ENCODE measurements around the gene PODXL.

The PODXL gene

DNA sequence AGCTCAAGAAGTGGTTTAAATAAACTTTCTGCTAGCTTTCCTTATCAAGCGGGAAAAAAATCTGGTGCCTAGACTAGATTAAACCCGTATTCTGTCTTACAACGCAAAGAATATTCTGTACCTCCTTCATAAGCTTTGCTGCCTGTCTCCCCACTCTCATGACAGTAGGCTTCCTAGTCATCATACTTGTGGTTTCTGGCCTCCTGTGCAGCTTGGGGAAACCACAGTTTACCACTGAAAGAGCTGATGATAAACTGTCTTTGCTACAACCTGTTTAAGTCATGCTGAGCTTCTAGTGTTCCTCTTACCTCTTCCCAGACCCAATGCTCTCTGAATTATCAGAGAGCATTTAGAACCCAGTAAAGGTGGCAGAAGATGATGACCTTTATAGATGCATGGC is 55.0 kb downstream of the PODXL start:
- DNase-seq = peak; percentile 92
- Histone ChIP-seq H2AFZ (ENCODE audit: low read length) (no peak overlapping the region), H3K27ac (ENCODE audit: low read length) (peak overlapping the region; percentile 21; the same call in 1 of the 2 replicates), H3K9me3 (replicated peaks; ENCODE audit: insufficient read depth, low read length) (no peaks in the 10 kb centered on the region), H3K4me1 (ENCODE audit: low read length) (peaks cover 20% of the 10 kb centered on the region), H4K20me1 (ENCODE audit: insufficient read depth, low read length) (no peaks in the 10 kb centered on the region), H3K79me2 (ENCODE audit: low read length) (no peaks in the 10 kb centered on the region), H3K4me3 (ENCODE audit: low read length) (no peak overlapping the region), H3K9ac (ENCODE audit: low read length) (no peak overlapping the region), H3K4me2 (ENCODE audit: low read depth, low read length) (peak overlapping the region; percentile 12), H3K9me2 (replicated peaks; ENCODE audit: insufficient read depth, low read length) (no peaks in the 10 kb centered on the region), H3K36me3 (replicated peaks; ENCODE audit: insufficient read depth, low read length) (no peaks in the 10 kb centered on the region), H3K27me3 (replicated peaks; ENCODE audit: insufficient read depth, low read length) (no peaks in the 10 kb centered on the region), H3F3A (ENCODE audit: insufficient read depth, low read length) (peaks cover 12% of the 10 kb centered on the region)
- TF ChIP-seq EZH2phosphoT487 (IDR thresholded peaks at IDR 0.05; ENCODE audit: low read length) = no peak
- no peak for TF ChIP-seq EZH2 (optimal IDR thresholded peaks at IDR 0.05; ENCODE audit: low read depth, low read length)
- TF ChIP-seq, protein P1, sequence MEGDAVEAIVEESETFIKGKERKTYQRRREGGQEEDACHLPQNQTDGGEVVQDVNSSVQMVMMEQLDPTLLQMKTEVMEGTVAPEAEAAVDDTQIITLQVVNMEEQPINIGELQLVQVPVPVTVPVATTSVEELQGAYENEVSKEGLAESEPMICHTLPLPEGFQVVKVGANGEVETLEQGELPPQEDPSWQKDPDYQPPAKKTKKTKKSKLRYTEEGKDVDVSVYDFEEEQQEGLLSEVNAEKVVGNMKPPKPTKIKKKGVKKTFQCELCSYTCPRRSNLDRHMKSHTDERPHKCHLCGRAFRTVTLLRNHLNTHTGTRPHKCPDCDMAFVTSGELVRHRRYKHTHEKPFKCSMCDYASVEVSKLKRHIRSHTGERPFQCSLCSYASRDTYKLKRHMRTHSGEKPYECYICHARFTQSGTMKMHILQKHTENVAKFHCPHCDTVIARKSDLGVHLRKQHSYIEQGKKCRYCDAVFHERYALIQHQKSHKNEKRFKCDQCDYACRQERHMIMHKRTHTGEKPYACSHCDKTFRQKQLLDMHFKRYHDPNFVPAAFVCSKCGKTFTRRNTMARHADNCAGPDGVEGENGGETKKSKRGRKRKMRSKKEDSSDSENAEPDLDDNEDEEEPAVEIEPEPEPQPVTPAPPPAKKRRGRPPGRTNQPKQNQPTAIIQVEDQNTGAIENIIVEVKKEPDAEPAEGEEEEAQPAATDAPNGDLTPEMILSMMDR (IDR thresholded peaks at IDR 0.05; ENCODE audit: low read length) = no peak

DNA sequence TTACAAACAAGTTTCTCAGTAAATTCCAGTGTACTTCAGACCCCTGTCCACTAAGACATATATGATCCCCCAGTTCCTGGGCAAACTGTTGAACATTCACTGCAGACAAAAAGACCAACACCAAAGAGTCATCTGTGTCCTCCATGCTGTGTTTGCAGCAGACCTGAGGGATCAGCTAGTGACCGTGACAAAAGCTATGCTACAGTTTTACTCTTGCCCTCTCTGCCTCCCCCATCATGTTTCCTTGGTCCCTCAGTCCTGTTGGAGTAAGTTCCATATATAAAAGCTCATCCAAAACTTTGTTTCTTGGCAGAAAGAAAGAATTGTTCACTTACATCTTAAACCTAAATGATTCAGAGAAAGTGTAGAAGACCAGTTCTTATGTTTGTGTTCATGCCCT is 56.1 kb downstream of the PODXL start:
- H3K4me1 ChIP-seq (ENCODE audit: low read length) = peaks cover 20% of the 10 kb centered on the region
- H3K27ac ChIP-seq (ENCODE audit: low read length) = no peak overlapping the region
- no peak overlapping the region for H3K4me2 ChIP-seq (ENCODE audit: low read depth, low read length)
- peaks cover 12% of the 10 kb centered on the region for H3F3A ChIP-seq (ENCODE audit: insufficient read depth, low read length)
- H4K20me1 ChIP-seq (ENCODE audit: insufficient read depth, low read length) = no peaks in the 10 kb centered on the region
- H3K27me3 ChIP-seq (replicated peaks; ENCODE audit: insufficient read depth, low read length) = no peaks in the 10 kb centered on the region
- H3K4me3 ChIP-seq (ENCODE audit: low read length) = no peak overlapping the region
- no peaks in the 10 kb centered on the region for H3K36me3 ChIP-seq (replicated peaks; ENCODE audit: insufficient read depth, low read length)
- H2AFZ ChIP-seq (ENCODE audit: low read length) = no peak overlapping the region
- DNase-seq = no peak
- no peaks in the 10 kb centered on the region for H3K9me2 ChIP-seq (replicated peaks; ENCODE audit: insufficient read depth, low read length)
- H3K9ac ChIP-seq (ENCODE audit: low read length) = no peak overlapping the region
- H3K79me2 ChIP-seq (ENCODE audit: low read length) = no peaks in the 10 kb centered on the region
- H3K9me3 ChIP-seq (replicated peaks; ENCODE audit: insufficient read depth, low read length) = no peaks in the 10 kb centered on the region
- TF ChIP-seq, protein P1 (IDR thresholded peaks at IDR 0.05; ENCODE audit: low read length) = no peak
- TF ChIP-seq EZH2phosphoT487 (IDR thresholded peaks at IDR 0.05; ENCODE audit: low read length) = no peak
- TF ChIP-seq EZH2 (optimal IDR thresholded peaks at IDR 0.05; ENCODE audit: low read depth, low read length) = no peak

DNA sequence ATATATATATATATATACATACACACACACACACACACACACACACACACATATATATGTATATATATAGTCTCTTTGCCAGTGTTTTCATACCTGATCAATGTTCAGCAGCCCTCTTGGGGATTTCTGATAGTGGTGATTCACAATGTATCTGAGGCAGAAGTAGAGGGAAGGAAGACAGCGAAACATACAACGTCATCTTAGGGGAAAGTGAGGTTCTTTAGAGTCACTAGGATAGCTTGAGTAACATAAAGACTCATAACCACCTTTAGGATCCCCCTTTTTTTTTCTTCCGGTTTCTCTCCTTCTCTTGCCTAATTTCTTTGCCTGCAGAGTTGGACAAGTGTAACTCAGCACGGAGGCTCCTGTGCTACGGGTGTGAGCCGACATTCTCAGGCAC is 56.6 kb downstream of the PODXL start:
- H3K9me2 ChIP-seq (replicated peaks; ENCODE audit: insufficient read depth, low read length) = no peaks in the 10 kb centered on the region
- no peaks in the 10 kb centered on the region for H4K20me1 ChIP-seq (ENCODE audit: insufficient read depth, low read length)
- no peak overlapping the region for H3K4me2 ChIP-seq (ENCODE audit: low read depth, low read length)
- H3F3A ChIP-seq (ENCODE audit: insufficient read depth, low read length) = peaks cover 12% of the 10 kb centered on the region
- no peaks in the 10 kb centered on the region for H3K79me2 ChIP-seq (ENCODE audit: low read length)
- DNase-seq = no peak
- H3K36me3 ChIP-seq (replicated peaks; ENCODE audit: insufficient read depth, low read length) = no peaks in the 10 kb centered on the region
- no peak overlapping the region for H3K27ac ChIP-seq (ENCODE audit: low read length)
- H3K4me3 ChIP-seq (ENCODE audit: low read length) = no peak overlapping the region
- H3K9me3 ChIP-seq (replicated peaks; ENCODE audit: insufficient read depth, low read length) = no peaks in the 10 kb centered on the region
- H3K27me3 ChIP-seq (replicated peaks; ENCODE audit: insufficient read depth, low read length) = no peaks in the 10 kb centered on the region
- H3K9ac ChIP-seq (ENCODE audit: low read length) = no peak overlapping the region
- TF ChIP-seq, protein P1 (IDR thresholded peaks at IDR 0.05; ENCODE audit: low read length) = no peak
- no peak for TF ChIP-seq EZH2 (optimal IDR thresholded peaks at IDR 0.05; ENCODE audit: low read depth, low read length)
- no peak for TF ChIP-seq EZH2phosphoT487 (IDR thresholded peaks at IDR 0.05; ENCODE audit: low read length)
- peaks cover 20% of the 10 kb centered on the region for H3K4me1 ChIP-seq (ENCODE audit: low read length)
- no peak overlapping the region for H2AFZ ChIP-seq (ENCODE audit: low read length)

All from MM.1S (cell line).